Activated B cell treated with CpG ODN at 0.5 μM for 24 hours (primary cell): Measurements from ENCODE around the gene KRTAP10-1. TPM values are rescaled to one million over a fixed set of nuclear protein-coding genes. Genes with fewer than 3 reads are reported as not detected.

Experiments
- ATAC-seq: fragments of 200-7000 bp; cut with Tn5 transposase; one replicate; pipeline ENCODE4 v1.10.0; 2021; ENCODE audit warnings: low read depth, mild to moderate bottlenecking, moderate library complexity
- CTCF ChIA-PET: fragments of 350-600 bp; sonication (Branson Sonifier 250); formaldehyde crosslinking; loops from one replicate; lab custom pipeline; 2021; ENCODE audit warnings: antibody characterized with exemption; lab: Charles Lee
- POLR2A ChIA-PET: fragments of 350-600 bp; sonication (Branson Sonifier 250); formaldehyde crosslinking; loops from one replicate; lab custom pipeline; 2021; ENCODE audit warnings: antibody characterized with exemption; lab: Charles Lee
- DNase-seq: peaks from one replicate; pipeline ENCODE4 v3.0.0; 2022
- H3K27ac Mint-ChIP-seq: one replicate; pipeline ENCODE4 v1.8.0; 2020; ENCODE audit warnings: mixed read lengths
- H3K27me3 Mint-ChIP-seq: one replicate; pipeline ENCODE4 v1.8.0; 2021; ENCODE audit warnings: mixed read lengths
- H3K36me3 Mint-ChIP-seq: one replicate; pipeline ENCODE4 v1.8.0; 2021; ENCODE audit warnings: low read depth, mixed read lengths
- H3K4me1 Mint-ChIP-seq: one replicate; pipeline ENCODE4 v1.8.0; 2021; ENCODE audit warnings: mixed read lengths
- H3K4me3 Mint-ChIP-seq: one replicate; pipeline ENCODE4 v1.8.0; 2020; ENCODE audit warnings: mild to moderate bottlenecking, mixed read lengths
- H3K9me3 Mint-ChIP-seq: one replicate; pipeline ENCODE4 v1.8.0; 2020; ENCODE audit warnings: mixed read lengths
- CTCF ChIP-seq: fragments of 200-600 bp; IDR thresholded peaks from one replicate; pipeline ENCODE4 v1.8.0; 2022; ENCODE audit warnings: antibody characterized with exemption, mild to moderate bottlenecking
- intact Hi-C: fragments of 100-400 bp; cut with micrococcal nuclease; formaldehyde crosslinking; loops from one replicate; pipeline ENCODE4 v1.15.1; 2024
- total RNA-seq: library from RNA; stranded (reverse); gene quantifications from 2 replicates; pipeline ENCODE4 v1.2.3, GENCODE V29; 2022

The KRTAP10-1 gene
- total RNA-seq, 1 donor from 2014 or later: not detected

GRCh38 chr21:44523567-44524413, 16.2 kb downstream of the KRTAP10-1 start:
- Mint-ChIP-seq H3K4me1 (no peaks in the 10 kb centered on the region), H3K9me3 (no peaks in the 10 kb centered on the region), H3K27me3 (no peaks in the 10 kb centered on the region), H3K4me3 (no peak overlapping the region), H3K36me3 (no peaks in the 10 kb centered on the region), H3K27ac (no peak overlapping the region)
- POLR2A ChIA-PET: no interaction called here
- ATAC-seq (no peak), DNase-seq (no peak)
- intact Hi-C loops: no loop called here
- CTCF ChIA-PET: no interaction called here
- no peak for TF ChIP-seq CTCF

DNA sequence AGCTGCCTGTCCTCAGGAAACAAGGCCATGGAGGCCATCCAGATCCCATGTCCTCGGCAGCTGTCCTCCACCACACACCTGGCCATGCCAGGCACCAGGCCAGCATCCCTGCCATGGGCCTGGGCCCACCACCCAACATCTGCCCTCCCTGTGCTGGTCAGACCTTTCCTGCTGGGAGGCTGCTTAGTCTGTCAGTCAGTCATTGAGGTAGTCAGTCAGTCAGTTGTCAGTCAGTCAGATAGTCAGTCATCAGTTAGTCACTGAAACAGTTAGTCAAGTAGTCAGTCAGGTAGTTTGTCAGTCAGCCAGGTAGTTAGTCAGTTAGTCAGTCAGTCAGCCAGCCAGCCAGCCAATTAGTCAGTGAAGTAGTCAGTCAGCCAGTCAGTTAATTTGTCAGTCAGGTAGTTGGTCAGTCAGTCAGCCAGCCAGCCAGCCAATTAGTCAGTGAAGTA, 17.2 kb downstream of the KRTAP10-1 start:
- DNase-seq: peak; percentile 4
- H3K27ac Mint-ChIP-seq: no peak overlapping the region
- no peaks in the 10 kb centered on the region for H3K4me1 Mint-ChIP-seq
- H3K9me3 Mint-ChIP-seq: no peaks in the 10 kb centered on the region
- intact Hi-C loops: no loop called here
- no peak for TF ChIP-seq CTCF
- ChIA-PET POLR2A (no interaction called here), CTCF (no interaction called here)
- no peaks in the 10 kb centered on the region for H3K36me3 Mint-ChIP-seq
- no peaks in the 10 kb centered on the region for H3K27me3 Mint-ChIP-seq
- ATAC-seq: no peak
- no peak overlapping the region for H3K4me3 Mint-ChIP-seq

DNA sequence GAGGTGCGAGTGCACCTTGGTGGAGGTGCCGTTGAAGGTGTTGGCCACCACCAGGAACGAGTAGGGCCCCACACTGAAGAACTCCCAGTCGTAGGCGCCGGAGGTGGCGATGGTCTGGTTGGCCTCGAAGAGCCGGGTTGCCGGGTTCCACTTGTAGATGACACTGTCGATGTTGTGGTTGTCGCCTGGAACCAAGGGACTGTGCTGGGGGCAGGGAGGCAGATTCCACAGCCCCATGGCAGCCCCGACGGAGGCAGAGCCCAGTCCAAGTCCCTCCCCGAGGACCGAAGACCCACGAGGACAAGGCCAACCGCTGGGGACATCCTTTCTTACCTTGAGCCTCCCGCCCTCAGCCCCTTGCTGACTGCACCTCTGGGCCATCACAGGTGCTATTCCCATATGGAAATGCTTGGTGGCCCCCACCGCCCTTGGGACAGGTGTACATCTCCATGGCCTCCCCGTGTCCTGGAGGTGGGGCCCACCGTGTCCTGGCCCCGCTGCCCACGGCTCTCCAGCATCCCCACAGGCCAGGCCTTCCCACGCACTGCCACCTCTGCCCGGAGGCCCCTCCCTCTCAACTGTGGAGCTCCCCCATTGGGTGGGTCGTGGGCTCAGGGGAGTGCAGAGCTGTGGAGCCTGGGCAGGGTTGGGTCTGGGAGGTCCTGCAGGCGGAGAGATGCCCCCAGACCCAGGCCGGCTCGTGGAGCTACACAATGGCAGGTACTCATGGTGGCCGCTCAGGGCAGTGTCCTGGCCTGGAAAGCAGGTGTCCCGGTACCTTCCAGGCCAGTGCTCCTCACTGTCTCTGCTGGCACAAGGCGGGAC, 17.9 kb downstream of the KRTAP10-1 start:
- CTCF ChIA-PET: no interaction called here
- Mint-ChIP-seq H3K27ac (no peak overlapping the region), H3K4me1 (no peaks in the 10 kb centered on the region), H3K27me3 (no peaks in the 10 kb centered on the region), H3K36me3 (no peaks in the 10 kb centered on the region), H3K9me3 (no peaks in the 10 kb centered on the region), H3K4me3 (no peak overlapping the region)
- no peak for ATAC-seq
- intact Hi-C loops: no loop called here
- no peak for TF ChIP-seq CTCF
- POLR2A ChIA-PET: no interaction called here
- DNase-seq: peak; percentile 9

- no peak for ATAC-seq
- no peaks in the 10 kb centered on the region for H3K9me3 Mint-ChIP-seq
- intact Hi-C loops: no loop called here
- H3K4me3 Mint-ChIP-seq: no peak overlapping the region
- H3K27ac Mint-ChIP-seq: no peak overlapping the region
- POLR2A ChIA-PET: no interaction called here
- H3K27me3 Mint-ChIP-seq: no peaks in the 10 kb centered on the region
- no peak for TF ChIP-seq CTCF
- no peaks in the 10 kb centered on the region for H3K36me3 Mint-ChIP-seq
- DNase-seq: no peak
- H3K4me1 Mint-ChIP-seq: no peaks in the 10 kb centered on the region
- CTCF ChIA-PET: no interaction called here
These were observed 18.6 kb downstream of the KRTAP10-1 start for GRCh38 chr21:44521301-44521927.
